Peyer's patch (tissue), 4 donors: ENCODE measurements around the gene CA5A. TPM values are rescaled to one million over a fixed set of nuclear protein-coding genes. Genes with fewer than 3 reads are reported as not detected.

Experiments
- DNase-seq, 3 donors: peaks; one replicate each; pipeline ENCODE4 v3.0.0-alpha.2; 2017 to 2019
- H3K27ac ChIP-seq, 4 donors: fragments of 200-600 bp; sonication (generic); one replicate each; pipeline ENCODE4 v1.5.1; 2016 to 2019
- H3K27me3 ChIP-seq, 2 donors: fragments of 200-600 bp; sonication (generic); one replicate each; pipeline ENCODE4 v1.5.1; 2019
- H3K36me3 ChIP-seq, 3 donors: fragments of 200-600 bp; sonication (generic); one replicate each; pipeline ENCODE4 v1.5.1; 2016 to 2019
- H3K4me1 ChIP-seq, 4 donors: fragments of 200-600 bp; sonication (generic); one replicate each; pipeline ENCODE4 v1.5.1; 2016 to 2019
- H3K4me3 ChIP-seq, 4 donors: fragments of 200-600 bp; sonication (generic); 1 replicate in 3 of 4; 2 replicates in 1 of 4; pipeline ENCODE4 v1.5.1; 2016 to 2019; ENCODE audit warnings: mild to moderate bottlenecking in 1 of 4
- H3K9me3 ChIP-seq, 4 donors: fragments of 200-600 bp; sonication (generic); one replicate each; pipeline ENCODE4 v1.5.1; 2016 to 2019; ENCODE audit warnings: mild to moderate bottlenecking in 1 of 4
- CTCF ChIP-seq, 6 experiments: fragments of 450-650 bp in 4 of 6; fragments of 200-600 bp in 2 of 6; sonication (generic) in 1 of 6; IDR thresholded peaks; one replicate each; pipeline ENCODE4 v1.5.1; 2017 to 2019; ENCODE audit warnings: antibody characterized with exemption in 6 of 6, mild to moderate bottlenecking in 3 of 6, moderate library complexity in 1 of 6
- POLR2A ChIP-seq, 2 donors: fragments of 450-650 bp; IDR thresholded peaks; one replicate each; pipeline ENCODE4 v1.5.1; 2017; ENCODE audit warnings: antibody characterized with exemption in 2 of 2, mild to moderate bottlenecking in 2 of 2, moderate library complexity in 2 of 2
- total RNA-seq, 4 donors: library from RNA; depleted of rRNA; stranded (reverse); fragments of >200 nt; gene quantifications; one replicate each; pipeline ENCODE4 v1.1.0, GENCODE V29; 2016

The CA5A gene
- total RNA-seq, 4 donors from 2014 or later, result not detected

GRCh38 chr16:87847467-87847784 lies 88.9 kb downstream of the CA5A start:
- TF ChIP-seq CTCF (IDR thresholded peaks at IDR 0.05), result no peak
- no peak for TF ChIP-seq POLR2A (IDR thresholded peaks at IDR 0.05)
- H3K9me3 ChIP-seq, result no peaks in the 10 kb centered on the region
- peak overlapping the region in 1 of 4 donors; percentile 39 for H3K27ac ChIP-seq
- H3K27me3 ChIP-seq, result no peaks in the 10 kb centered on the region
- no peak overlapping the region for H3K4me3 ChIP-seq
- DNase-seq, result no peak
- peaks cover 0 to 22% (median 6%) of the 10 kb centered on the region in 4 donors for H3K4me1 ChIP-seq
- peaks cover 0 to 10% (median 0%) of the 10 kb centered on the region in 3 donors for H3K36me3 ChIP-seq

GRCh38 chr16:87846705-87847466 lies 89.4 kb downstream of the CA5A start:
- no peak overlapping the region for H3K27ac ChIP-seq
- TF ChIP-seq CTCF (IDR thresholded peaks at IDR 0.05), result no peak
- no peak for DNase-seq
- H3K27me3 ChIP-seq, result no peaks in the 10 kb centered on the region
- no peak overlapping the region for H3K4me3 ChIP-seq
- peaks cover 0 to 10% (median 0%) of the 10 kb centered on the region in 3 donors for H3K36me3 ChIP-seq
- no peaks in the 10 kb centered on the region for H3K9me3 ChIP-seq
- peaks cover 0 to 22% (median 6%) of the 10 kb centered on the region in 4 donors for H3K4me1 ChIP-seq

- Histone ChIP-seq H3K27me3 (no peaks in the 10 kb centered on the region), H3K9me3 (no peaks in the 10 kb centered on the region), H3K36me3 (peaks cover 0 to 5% (median 0%) of the 10 kb centered on the region in 3 donors), H3K4me1 (peaks cover 0 to 22% (median 6%) of the 10 kb centered on the region in 4 donors), H3K27ac (no peak overlapping the region), H3K4me3 (no peak overlapping the region)
- no peak for DNase-seq
- TF ChIP-seq CTCF (IDR thresholded peaks at IDR 0.05), result no peak
- no peak for TF ChIP-seq POLR2A (IDR thresholded peaks at IDR 0.05)
Observed at GRCh38 chr16:87845807-87846619, 90.3 kb downstream of the CA5A start.

- no peaks in the 10 kb centered on the region for H3K9me3 ChIP-seq
- H3K4me3 ChIP-seq, result no peak overlapping the region
- H3K36me3 ChIP-seq, result no peaks in the 10 kb centered on the region
- peaks cover 0 to 18% (median 3%) of the 10 kb centered on the region in 4 donors for H3K4me1 ChIP-seq
- TF ChIP-seq CTCF (IDR thresholded peaks at IDR 0.05), result no peak
- no peak for TF ChIP-seq POLR2A (IDR thresholded peaks at IDR 0.05)
- DNase-seq, result no peak
- H3K27ac ChIP-seq, result no peak overlapping the region
- H3K27me3 ChIP-seq, result no peaks in the 10 kb centered on the region
Observed at GRCh38 chr16:87845213-87845612, 91.1 kb downstream of the CA5A start.

GRCh38 chr16:87844809-87845208 lies 91.5 kb downstream of the CA5A start:
- no peaks in the 10 kb centered on the region for H3K9me3 ChIP-seq
- H3K4me1 ChIP-seq, result peaks cover 0 to 14% (median 0%) of the 10 kb centered on the region in 4 donors
- no peak overlapping the region for H3K4me3 ChIP-seq
- peaks cover 0 to 3% (median 0%) of the 10 kb centered on the region in 3 donors for H3K36me3 ChIP-seq
- no peak for DNase-seq
- no peak for TF ChIP-seq POLR2A (IDR thresholded peaks at IDR 0.05)
- TF ChIP-seq CTCF (IDR thresholded peaks at IDR 0.05), result no peak
- H3K27me3 ChIP-seq, result no peaks in the 10 kb centered on the region
- H3K27ac ChIP-seq, result no peak overlapping the region
